Measurements from ENCODE around the gene CHMP2A.

Gene CHMP2A

DNA sequence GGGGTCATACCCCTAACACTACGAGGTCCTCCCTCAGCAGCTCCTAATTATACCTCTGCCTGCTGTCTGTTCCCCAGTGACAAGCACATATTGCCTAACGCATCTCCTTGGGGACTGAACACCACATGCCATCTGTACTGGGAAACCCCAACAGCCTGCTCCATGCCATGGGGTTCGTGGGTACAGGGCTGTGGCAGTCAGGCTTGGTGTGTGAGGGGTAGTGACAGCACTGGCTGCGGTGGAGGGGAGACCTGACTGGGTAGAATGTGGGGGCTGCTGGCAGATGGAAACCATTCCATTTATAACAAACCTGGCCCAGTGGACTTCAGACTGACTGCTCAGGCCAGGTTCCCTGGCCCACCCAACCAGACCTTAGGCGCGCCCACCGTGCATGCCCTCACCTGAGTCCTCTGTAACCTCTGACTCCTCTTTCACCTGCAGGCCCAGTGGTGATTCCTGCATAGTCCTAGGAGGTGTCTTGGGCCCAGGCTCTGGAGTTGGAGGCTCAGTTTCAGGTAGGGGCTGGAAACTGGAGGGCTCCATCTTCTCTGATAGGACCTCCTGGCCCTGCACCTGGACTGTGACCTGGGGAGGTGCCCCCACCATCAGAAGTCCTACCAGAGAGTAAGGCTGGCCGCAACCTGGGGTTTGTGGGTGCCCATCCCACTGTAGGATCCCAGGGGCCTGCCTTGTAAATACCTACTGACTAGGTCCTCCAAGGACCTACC lies 15.2 kb upstream of the CHMP2A start:
- DNase-seq (ENCODE audit: low spot score), result no peak

DNA sequence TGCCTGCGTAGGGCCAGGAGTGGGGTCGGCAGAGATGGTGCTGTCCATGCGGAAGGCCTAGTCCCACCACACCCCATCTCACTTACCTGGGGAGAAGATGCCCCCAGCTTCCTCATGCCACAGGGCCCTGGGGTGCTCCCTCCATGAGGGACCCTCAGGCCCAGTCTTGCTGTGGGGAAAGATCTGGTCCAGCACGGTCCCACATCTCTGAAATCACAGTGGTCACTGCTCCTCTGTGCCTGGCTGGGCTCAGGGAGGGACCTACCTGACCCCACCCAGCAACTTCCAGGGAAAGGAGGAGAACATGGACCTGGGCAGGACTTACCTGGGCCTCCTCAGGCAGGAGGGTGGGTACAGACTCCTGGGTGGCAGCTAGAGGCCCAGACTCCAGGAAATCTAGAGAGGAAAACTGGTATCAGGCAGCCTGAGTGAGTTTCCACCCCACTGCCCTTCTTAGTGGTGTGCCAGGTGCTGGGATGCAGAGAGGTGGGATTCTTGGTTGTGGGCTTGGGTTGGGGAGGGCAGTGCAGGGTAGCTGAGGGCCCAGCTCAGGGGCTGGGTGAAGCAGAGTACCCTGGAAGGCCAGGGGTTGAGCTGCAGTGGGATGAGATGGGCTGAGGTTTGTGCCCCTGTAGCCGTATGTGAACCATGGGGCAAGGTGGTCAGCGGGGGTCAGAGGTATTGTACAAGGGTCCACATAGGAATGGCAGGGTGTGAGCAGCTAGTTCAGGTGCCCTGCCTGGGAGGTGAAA lies 14.5 kb upstream of the CHMP2A start:
- no peak for DNase-seq (ENCODE audit: low spot score)

DNA sequence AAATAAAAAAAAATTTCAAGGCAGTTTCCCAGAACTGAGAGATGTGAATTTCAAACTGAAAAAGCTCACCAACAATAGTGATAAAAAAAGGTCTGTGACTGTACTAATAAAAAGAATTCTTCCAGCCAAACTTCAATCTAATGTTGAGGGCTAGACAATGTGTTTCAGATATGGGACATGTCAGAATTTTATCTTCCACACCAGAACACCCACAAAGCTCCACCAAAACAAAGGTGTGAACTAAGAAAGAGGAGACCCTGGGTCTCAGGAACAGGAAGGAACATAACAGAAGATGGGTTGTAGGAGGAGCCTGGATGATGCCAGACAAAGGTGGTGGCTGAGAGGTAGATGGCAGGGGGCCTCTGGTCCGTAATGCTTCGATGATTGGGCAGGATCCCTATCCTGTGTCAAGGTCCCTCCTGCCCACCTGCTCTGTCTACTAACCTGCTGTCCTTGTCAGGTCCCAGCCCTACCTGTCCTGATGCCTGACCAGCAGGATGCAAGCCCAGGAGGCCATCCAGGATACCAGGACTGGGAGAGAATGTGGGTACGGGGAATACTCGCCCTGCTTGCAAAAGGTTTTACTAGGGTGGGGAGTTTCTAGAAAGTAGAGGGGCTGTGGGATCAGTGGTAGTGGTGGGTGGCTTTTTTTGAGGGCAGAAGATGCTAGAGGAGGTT lies 13.7 kb upstream of the CHMP2A start:
- no peak for DNase-seq (ENCODE audit: low spot score)

DNA sequence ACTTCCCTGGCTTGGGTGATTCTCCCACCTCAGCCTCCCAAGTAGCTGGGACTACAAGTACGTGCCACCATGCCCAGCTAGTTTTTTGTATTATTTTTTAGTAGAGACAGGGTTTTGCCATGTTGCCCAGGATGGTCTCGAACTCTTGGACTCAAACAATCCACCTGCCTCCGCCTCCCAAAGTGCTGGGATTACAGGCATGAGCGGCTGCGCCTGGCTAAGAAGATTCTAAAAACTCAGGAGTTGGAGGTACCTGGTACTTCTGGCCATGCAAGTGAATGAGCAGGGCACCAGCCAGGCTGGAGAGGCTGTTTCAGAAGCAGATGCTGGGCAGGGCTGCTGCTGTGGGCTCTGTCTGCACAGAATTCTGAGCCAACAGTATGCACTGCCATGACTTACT lies 12.1 kb upstream of the CHMP2A start:
- no peak for DNase-seq (ENCODE audit: low spot score)

DNA sequence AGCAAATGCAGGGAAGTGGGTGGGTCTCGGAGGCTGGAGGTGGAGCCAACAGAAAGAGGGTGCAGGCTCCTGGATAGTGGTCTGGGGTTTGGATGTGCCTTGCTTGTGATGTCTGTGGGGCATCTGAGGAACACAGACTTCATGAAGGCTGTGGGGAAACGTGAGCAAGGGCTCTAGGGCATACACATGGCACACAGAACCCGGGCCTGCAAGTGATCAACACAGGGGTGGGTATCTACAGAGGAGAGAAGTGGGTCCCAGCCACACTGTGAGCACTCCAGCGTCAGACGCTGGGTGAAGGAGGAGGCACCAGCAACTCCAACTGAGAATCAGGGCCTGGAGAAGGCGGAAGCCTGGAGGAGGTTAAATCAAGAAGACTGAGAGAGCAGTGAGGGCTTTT lies 8.9 kb upstream of the CHMP2A start:
- no peak for DNase-seq (ENCODE audit: low spot score)

DNA sequence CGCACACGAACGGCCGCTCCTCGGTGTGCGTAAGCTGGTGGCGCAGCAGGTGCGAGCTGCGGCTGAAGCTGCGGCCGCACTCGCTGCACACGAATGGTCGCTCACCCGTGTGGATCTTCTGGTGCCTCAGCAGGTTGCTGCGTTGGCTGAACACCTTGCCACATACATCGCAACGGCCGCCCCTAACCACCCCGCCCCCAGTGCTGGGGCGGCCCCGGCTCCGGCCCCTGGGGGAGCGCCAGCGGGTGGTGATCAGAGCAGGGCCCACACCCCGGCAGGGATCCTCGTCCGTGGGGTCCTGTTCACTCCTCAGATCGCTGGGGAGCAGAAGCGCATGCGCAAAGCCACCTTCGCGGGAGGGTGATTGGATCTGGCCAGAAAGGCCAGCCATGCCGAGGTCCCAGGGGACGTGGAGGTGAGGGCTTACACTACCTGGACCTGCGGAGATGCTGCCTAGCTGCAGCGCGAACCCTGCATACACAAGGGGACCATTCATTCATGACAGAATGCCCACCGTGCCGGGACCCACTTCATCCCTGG lies 8.2 kb upstream of the CHMP2A start:
- DNase-seq (ENCODE audit: low spot score), result no peak

DNA sequence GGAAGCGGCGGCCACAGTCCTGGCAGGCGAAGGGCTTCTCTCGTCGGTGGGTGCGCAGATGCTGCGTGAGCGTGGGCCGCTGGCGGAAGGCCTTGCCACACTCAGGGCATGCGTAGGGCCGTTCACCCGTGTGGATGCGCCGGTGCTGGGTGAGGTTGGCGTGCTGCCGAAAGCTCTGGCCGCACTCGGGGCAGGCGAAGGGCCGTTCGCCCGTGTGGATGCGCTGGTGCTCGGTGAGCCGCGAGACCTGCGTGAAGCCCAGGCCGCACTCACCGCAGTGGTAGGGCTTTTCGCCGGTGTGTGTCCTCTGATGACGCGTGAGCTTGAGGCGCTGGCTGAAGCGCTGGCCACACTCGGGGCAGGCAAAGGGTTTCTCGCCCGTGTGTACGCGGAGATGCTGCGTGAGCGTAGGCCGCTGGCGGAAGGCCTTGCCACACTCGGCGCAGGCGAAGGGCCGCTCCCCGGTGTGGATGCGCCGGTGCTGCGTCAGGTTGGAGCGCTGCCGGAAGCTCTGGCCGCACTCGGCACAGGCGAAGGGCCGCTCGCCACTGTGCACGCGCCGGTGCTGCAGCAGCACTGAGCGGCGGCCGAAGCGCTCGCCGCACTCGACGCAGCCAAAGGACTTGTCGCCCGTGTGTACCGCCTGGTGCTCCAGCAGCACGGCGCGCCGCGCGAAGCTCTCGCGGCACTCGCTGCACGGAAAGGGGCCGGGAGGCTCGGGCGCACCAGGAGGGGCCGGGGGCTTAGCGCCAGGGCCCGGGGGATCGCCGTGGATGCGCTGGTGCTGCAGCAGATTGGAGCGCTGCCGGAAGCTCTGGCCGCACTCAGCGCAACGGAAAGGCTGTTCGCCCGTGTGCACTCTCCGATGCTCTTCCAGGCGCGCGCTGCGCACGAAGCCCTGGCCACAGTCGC lies 7.5 kb upstream of the CHMP2A start:
- no peak for DNase-seq (ENCODE audit: low spot score)

DNA sequence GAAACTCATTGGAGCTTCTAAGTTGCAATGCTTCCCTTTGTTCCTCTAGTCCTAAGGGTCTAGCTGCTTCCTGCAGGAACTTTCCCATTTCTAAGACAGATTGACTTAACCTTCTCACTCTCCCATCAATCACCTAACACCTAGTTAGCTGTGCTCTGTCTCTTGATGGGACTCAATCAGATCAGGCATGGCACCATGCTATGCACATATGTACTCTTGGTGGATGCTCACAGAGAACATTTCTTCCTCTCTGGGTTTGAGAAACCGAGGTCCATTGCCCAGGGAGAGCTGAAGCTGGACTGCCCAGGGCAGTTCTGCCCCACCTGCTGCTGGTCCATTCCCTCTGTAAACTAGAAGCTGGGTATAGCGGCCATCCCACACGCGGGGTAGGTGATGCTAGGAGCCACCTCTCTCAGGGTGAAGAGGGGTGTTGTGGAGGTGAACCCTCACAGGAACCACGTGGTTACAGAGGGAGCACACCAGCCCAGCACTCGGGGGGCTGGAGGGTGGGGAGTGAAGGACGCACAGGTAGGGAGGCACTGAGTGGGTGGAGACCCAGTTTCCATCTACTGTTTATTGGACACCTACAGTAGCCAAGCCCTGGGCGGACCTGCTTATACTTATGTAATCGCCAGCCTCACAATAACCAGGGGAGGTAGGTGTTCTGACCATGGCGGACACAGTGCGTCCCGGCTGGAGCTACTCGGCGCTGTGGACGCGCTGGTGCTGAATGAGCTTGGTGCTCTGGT lies 6.6 kb upstream of the CHMP2A start:
- DNase-seq (ENCODE audit: low spot score), result no peak

DNA sequence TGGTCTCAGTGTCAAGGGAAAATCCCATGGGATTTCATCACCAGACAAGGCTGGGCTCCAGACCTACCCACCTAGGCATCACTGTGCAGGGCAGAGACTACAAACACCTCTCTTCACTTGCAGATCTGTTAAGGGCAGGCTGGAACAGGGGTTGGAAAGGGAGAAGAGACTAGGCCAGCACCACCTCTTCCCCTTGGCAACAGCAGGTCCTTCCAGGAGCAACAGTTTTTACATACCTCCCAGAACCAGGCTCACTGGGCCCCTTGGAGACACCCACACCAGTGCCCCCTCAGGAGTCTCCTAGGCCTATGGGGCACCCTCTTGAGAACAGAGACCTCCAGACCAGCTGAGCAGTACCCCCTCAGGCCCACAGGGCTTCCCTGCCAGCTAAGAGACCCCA lies 6.0 kb upstream of the CHMP2A start:
- no peak for DNase-seq (ENCODE audit: low spot score)

DNA sequence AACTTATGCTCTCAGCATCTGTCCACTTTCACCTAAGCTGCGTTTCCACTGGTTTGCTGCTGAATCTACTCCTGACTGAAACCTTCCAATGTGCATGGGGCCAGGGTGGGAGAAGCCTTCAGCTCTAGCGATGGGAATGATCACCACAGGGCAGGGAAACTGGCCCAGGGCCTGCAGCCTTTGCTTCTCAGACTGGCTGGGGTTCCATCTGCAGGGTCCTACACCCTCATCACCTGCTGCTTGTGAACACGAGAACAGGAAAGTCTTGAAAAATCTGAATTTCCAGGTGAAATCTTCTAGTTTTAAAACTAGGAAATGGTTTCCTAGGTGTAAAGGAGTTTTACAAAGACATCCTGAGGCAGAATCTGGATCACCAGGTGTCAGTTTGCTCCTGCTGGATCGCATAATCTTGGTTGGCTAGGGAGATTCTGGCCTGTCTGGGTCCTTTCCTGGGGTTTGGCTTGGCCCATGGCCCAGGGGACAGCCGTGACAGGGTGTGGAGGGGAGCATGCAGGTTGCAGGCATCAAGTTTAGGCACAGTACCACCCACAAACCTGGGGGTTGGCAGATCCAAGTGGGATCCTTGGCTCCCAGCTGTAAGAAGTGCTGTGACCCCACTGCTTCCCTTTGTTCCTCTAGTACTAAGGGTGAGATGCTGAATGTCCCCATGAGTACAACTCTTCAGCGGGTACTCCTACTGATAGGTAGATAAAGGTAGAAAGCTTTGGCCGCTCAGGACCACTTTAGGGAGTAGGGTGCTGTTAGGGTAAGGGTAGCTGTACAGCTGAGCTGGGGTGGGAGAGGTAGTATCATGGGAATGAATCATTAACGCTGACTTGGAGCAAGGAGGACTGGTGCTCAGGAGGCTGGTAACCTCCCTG lies 5.3 kb upstream of the CHMP2A start:
- no peak for DNase-seq (ENCODE audit: low spot score)

DNA sequence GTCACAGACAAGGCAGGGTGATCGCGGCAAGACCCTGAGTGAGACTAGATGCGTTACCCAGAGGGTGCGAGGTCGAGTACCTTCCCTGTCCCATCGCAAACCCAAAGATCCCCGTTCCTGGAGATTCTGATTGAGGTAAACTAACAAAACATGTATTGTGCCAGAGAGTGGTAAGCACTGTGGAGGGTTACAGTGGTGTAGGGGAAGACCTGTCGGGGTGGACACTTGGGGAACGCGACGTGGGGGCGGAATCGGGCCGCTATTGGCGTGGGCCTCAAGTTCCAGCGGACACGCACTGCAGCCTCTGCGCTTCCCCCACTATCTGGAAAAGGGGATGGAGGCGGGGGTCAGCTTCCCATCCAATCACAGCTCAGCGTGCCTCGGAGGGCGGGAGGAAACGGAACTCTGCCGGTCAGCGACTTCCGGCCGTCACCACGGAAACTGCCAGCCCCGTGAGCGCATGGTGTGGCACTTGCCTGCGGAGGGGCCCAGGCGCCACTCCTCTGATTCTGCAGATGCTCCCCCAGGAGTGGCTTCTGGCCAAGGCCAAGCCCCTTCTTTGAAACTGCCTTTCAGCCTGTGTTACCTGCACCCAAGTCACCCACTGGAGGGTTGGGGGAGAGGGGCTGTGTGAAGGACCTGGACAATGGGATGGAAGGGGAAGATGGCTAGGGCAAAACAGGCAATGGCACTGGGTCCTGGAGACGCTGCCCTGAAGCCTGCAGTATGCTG lies 4.5 kb upstream of the CHMP2A start:
- DNase-seq (ENCODE audit: low spot score), result peak; percentile 92

DNA sequence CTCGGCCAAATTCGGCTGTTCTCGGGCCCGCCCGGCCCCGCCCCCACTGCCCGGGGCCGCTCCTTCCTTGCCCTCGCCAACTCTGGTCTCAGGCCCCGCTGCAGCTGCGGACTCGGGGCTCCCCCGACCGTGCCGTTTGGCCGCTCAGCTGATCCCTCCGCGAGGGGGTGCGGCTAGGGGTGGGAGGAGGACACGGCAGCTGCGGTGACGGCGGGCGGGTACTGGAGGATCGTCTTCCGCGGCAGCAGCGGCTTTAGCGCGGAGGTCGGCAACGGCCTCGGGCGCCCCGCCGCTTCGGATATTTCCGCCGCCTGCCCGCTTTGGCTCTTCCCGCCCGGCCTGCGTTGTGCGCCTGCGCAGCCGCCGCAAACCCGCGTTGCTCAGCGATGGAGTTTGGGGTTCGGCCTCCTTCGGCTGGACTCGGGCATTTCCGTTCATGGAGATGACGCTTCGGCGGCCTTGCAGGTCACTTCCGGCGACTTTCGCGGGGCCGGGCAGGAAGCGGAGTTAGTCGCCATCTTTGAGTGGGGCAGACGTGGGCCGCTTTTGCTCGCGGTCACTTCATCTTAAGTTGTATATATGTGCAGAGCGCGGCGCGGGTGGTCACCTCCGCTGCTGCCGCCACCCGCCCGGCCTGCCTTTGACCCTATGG lies 3.8 kb upstream of the CHMP2A start:
- DNase-seq (ENCODE audit: low spot score), result peak; percentile 98

DNA sequence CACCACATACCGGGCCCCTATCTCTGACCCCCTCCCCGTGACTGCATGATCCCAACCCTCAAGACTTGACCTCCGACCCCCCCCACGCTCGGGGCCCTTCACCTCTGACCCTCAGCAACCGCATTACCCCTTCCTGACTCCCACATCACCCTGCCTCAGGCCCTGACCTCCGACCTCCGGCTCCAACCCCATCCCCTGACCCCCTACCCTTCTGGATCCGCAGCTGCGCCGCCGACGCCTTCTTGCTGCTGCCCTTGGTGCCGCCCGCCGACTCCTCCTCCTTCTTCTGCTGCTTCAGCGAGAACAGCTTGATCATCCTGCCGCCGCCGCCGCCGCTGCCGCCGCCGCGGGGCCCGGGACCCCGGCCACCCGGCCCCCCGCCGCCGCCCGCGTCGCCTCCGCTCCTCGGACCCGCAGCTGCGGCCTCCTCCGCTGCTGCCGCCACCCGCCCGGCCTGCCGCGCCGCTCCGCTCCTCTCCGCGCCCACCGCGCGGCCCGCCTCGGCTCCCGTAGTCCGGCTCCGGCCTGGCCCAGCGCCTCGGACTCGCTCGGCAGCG lies 3.2 kb upstream of the CHMP2A start, which contains the start of gene UBE2M:
Gene UBE2M, minus strand, starts transcription at position 546 of the 557 bp plus-strand sequence. Its CDS starts 230 bp downstream, at position 316.
- no peak for DNase-seq (ENCODE audit: low spot score)

DNA sequence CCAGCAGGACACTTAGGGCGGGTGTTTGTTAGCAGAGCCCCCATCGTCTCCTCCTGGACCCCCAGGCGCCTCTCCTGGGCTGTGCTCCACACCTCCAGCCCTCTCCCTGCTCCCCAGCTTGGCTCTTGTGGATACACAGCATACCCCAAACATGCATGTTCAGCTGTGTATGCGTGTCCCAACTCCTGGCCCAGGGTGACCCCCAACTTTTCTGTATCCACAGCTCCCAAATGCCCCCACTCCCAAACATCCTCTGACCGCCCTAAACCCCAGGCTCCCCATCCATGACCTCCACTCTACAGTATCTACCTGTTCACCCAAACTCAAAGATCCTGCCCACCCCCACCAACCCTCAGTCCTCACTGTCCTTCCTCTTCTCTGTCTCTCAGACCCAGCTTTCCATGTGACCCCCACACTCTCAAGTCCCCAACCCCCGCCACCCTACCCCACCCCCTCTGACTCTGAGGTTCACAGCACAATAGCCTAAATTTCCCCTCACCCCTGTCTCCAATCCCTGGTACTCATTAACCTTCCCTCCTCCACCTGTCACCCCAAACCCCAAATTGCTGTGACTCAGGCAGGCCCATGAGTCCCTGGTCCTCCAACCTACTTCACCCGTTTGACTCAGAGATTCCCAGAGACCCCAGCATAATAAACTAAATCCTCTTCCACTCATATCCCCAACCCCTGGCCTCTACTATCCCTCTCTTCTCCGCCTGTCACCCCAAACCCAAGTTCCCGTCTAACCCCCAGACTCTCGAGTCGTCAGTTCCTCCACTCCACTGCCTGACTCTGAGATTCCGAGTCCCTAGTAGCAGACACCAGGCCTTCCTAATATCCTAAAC lies 2.5 kb upstream of the CHMP2A start:
- no peak for DNase-seq (ENCODE audit: low spot score)

DNA sequence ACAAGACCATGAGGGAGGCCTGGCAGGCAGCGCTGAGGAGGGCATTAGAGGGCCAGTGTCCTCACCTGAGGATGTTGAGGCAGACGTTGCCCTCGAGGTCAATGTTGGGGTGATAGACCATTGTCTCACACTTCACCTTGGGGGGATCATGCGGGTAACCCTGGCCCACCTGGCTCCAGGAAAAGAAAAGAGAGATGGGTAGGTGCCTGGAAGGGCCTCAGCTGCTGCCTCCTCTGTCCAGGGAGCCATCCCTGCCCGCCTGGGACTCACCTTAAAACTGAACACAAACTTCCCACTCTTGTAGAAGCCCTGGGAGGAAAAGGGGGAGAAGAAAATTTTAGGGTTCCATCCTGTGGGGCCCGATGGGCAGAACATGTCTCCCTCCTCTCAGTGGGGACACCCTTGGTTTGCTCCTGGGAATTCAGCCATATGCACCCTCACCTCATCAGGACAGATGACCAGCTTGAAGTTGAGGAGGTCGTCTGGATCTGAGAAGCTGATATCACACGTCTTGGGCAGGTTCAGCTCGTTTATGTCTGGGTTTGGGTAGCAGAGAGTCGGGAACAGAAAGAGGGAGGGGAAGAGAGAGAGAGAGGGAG lies 1.8 kb upstream of the CHMP2A start:
- no peak for DNase-seq (ENCODE audit: low spot score)

DNA sequence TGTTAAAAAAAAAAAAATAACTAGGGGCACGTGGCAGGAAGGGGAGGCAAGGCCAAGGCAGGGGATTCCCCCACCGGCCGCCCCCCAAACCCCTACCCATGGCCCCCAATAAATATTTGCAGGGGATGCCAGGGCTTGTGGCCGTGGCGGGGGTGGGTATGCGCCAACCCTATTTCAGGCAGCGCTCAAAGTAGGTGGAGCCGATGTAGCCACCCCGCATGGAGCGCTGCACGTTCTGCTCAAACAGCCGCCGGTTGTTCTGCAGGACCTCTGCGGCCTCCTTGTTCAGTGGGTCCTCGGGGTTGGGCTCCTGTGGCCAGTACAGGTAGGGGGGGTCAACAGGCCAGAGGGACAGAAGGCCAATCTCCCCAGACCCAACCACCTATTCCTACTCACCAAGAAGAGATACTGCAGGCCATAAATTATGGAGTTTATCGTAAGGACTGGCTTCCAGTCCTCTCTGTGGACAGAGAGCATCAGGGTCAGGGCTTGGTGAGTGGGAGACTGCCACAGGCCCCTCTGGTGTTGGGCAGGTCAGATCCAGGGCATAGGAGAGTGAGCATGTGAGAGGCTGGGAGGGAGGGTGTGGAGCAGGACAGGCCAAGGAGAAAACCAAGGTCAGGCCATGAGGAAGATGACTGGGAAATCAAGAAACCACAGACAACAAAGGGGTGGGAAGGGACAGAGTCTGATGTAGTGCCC lies 1.2 kb upstream of the CHMP2A start:
- DNase-seq (ENCODE audit: low spot score), result no peak
